Fibroblast of upper back skin (primary cell): ENCODE data around the gene PELO.
A peak's percentile ranks its signal among the peaks of the same experiment; 100 is the strongest.
"Not testable (repeated sequence)": the region's sequence is repeated elsewhere in the genome, so short reads cannot be mapped to it uniquely, and the experiment has no call there.

ENCODE experiments used
- DNase-seq: peaks from one replicate; pipeline ENCODE4 v3.0.0-alpha.2; 2013

Gene PELO

DNA sequence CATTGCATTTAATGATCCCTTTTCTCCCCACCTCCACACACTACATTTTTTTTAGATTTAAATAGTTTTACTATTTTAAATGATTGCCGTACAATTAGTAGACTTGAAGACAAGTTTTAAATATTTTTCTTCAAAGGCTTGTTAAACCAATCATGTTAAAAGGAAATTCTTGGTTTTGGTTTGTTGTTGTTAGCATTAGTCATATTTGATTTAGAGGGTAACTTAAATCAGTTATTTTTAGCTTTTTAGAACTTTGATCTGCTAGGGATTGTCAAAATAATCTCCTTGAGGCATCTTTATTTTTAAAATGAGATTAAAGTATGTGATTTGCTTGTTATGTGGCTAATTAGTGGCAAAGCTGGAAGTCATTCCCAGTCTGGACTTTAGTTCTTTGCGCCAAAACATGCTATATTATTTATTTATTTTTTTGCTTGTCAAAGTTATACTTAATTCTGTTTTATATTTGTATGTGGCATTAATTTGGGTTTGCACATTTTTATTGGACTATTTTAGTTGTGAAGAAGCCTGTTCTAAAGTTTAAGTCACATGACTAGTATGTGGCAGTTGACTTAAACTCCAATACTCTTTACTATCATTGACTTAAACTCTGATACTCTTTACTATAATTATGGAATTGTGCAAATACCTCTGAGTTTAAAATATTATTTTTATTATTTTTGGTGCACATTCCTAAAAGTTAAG is 14.7 kb downstream of the PELO start:
- no peak for DNase-seq

- no peak for DNase-seq
These were observed 15.2 kb downstream of the PELO start for GRCh38 chr5:52802974-52803336.

DNA sequence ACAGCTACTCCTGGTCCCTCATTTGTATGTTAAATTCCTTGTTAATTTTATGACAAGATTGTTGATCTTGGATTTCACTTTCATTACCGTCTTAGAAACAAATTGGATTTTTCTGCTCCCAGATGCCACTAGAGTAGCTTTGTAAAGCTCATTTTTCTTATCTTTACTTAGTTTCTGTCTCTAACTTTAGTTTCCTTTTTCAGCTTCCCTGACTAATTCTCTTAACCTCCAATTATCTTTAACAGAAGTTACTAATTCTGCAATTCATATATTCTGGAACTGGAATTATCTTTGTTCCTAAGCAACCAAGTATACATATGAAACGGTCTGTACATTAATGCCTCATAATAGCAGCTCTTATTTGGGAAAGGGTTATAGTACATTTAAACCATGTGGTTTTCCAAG is 16.7 kb downstream of the PELO start:
- DNase-seq = no peak

GRCh38 chr5:52804981-52805380 is 17.3 kb downstream of the PELO start:
- DNase-seq = no peak

- DNase-seq = no peak
These were observed 17.9 kb downstream of the PELO start for GRCh38 chr5:52805615-52806014.

DNA sequence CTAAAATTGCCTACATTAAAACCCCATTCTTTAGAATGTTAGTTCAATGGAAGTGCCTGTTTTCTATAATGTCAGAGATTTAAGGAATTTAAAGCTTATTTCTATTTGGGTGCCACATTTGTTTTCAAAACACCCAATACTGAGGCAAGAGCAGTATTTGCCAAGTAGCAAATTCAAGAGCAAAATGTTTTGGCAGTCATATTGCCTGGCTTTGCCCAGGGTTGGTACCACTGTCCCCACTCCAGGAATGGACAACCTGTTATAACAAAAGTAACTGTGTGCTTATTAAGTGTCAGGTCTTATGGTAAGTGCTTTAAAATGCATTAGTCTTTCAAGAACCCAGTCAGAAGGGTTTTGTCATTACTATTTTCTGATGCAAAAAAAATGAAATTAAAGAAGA is 19.3 kb downstream of the PELO start:
- no peak for DNase-seq

GRCh38 chr5:52807723-52808122 is 20.0 kb downstream of the PELO start:
- no peak for DNase-seq

DNA sequence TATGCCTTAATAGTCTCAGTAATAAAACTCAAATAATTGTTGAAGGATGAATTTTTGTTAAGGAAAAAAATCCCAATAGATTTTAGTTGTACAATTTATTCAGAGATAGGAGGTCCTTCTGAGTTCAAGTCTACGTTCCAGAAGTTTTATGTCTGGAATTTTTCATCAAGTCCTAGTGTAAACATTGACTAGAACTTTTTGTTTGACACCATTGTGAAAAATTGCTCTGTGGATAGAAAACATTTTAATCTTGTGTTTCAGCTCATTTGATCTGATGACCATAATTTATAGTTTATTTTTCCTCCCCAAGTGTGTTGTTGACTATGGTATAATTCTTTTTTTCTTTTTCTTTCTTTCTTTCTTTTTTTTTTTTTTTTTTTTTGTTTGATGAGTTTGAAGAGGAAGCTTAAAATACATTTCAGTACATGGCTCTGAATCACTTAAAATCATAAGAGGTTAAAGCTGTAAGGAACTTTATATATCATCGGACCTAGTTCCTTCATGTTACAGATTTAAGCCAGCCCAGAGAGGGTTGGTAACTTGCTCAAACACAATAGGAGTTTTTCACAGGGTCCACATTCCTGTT is 20.7 kb downstream of the PELO start:
- DNase-seq = peak; percentile 37

DNA sequence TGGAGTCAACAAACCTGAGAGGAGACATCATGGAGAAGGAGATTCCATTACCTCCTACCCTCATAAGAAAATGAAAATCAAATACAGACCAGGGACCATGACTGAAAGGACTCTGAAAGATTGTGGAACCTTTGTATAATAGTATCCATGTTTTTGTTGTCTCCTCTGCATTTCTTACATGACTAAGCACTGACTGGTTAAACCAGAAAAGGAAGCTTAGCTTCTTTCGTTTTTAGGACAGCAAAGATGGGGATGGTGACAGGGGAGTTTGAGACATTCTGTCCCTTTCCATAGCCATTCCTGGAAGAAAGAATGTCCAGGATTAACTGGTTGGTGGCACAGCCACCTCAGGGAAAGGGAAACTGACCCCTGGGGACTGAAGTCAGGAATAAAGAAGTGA is 22.2 kb downstream of the PELO start:
- peak; percentile 34 for DNase-seq

DNA sequence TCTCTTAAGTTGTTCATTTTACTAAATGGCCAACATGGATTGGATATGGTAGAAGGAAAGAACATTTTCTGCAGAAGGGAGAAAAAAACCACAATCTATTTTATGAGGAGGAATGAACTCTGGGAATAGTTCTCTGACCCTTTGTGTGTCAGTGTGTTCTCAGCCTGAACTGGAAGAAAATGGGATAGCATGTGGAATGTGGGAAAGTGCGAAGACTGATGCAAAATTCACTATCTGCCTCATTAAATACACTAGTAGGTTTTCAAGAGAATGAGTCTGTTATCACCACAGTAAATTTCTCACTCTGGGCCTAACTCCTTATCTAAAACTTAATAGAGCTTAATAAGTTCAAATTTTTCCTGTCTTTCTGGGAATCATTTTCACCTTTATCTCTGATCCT is 22.7 kb downstream of the PELO start:
- DNase-seq = no peak

DNA sequence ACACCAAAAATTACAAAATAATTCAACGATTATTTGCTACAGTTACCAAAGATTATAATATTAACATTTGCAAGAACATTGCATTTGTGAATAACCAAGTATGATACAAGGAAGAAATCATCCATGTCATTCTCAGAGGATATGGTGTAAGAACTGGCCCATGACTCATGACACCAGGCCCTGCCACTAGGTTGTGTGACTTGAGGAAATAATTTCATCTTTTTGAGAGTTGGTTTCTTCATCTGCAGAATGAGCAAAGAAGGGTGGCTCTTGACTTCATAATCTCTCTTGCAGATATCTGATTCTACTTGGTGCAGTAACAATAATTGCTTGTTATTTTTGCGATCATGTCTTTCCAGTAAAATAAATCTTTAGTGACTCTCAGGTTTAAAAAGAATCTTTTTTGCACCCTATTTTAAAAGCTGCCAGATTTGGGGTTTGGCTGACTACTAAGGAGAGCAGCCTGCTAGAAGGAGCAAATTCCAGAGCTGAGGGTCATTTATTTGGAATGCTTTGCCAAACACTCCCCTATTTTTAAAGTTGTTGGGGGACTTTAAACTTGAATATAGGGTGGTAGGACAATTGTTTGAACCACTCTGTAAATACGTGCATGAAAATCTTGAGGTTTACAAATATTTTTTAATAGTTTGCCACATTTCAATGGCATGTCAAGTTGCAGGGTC is 23.5 kb downstream of the PELO start:
- peak; percentile 59 for DNase-seq

GRCh38 chr5:52814352-52815148 is 26.8 kb downstream of the PELO start:
- DNase-seq = no peak

DNA sequence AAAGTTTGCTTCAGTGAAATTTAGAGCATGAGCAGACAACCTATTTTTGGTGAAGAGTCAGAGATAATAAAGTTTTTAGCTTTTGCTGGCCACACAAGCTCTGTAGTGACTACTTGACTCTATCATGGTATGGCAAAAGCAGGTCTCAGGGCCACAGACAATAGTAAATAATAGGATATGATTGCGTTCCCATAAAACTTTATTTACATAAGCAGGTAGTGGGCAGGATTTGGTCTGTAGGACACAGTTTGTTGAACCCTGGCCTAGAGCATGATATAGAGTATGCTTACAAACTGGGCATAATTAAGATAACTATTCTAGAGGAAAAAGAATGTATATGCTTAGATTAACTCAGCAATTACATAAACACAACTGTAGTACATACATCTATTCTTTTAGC is 30.1 kb downstream of the PELO start:
- no peak for DNase-seq

GRCh38 chr5:52818360-52818759 is 30.6 kb downstream of the PELO start:
- no peak for DNase-seq

DNA sequence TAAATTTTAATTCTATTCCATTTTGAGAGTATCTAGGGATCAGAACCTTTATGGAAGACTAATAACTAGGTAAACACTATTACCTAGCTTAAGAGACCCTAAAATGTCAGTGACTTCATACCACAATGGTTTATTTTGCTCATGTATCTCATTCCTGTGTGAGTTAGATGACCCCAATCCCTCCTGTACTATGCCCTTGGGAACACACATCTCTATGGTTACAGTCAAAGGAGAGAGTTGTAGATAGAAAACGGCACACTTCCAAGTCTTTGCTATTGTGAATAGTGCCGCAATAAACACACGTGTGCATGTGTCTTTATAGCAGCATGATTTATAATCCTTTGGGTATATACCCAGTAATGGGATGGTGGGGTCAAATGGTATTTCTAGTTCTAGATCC is 31.1 kb downstream of the PELO start:
- not testable (repeated sequence) for DNase-seq

DNA sequence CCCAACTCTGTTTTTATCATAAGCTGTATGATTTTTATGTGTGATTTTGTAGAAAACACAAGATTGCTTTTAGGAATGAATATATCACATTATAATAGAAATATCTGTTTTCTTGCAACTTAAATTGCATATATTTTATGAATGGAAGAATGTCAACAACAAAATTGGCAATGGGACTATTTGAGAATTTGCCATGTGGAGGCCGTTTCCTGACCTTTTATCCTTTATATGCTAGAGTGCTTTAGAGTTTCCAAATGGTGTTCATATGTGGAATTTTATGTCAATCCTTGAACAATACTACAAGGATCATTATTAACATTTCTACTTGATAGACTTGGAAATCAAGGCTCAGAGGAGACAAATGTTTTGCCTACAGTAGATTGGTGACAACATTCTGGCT is 34.2 kb downstream of the PELO start:
- DNase-seq = no peak

- DNase-seq = no peak
These were observed 34.7 kb downstream of the PELO start for GRCh38 chr5:52822437-52822836.

- DNase-seq = no peak
These were observed 37.1 kb downstream of the PELO start for GRCh38 chr5:52824827-52825226.

GRCh38 chr5:52825826-52826225 is 38.1 kb downstream of the PELO start:
- DNase-seq = no peak

DNA sequence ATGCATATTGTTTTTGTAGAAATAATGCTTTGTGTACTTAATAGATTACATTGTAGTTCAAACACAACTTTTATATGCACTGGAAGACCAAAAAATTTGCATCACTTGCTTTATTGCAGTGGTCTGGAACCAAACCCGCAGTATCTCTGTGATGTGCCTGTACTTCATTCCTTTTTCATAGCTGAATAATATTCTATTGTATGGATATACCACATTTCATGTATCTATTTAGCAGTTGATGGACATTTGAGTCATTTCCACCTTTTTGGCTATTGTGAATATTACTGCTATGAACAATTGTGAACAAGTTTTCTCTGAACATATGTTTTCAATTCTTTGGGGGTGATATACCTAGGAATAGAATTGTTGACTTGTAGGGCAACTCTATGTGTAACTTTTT is 40.1 kb downstream of the PELO start:
- no peak for DNase-seq

- DNase-seq = no peak
These were observed 41.9 kb downstream of the PELO start for GRCh38 chr5:52829664-52830063.

DNA sequence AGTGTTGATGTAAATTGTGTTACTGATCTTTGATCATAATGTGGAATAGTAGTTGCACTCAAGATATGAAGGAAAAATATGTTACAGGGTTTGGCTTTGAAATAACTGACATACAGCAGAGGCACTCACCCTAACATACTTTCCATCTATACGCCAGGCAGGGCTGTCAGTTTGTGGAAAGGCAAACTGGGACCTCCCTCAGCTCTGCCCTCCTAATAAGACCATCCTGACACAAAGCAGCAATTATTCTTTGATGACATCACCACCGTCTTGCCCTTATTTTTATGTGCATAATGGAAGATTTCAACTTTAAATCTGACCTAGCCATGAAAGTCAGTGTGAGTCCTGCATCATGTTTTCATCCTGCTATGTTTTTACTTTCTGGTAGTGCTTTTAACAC is 42.9 kb downstream of the PELO start:
- DNase-seq = no peak

DNA sequence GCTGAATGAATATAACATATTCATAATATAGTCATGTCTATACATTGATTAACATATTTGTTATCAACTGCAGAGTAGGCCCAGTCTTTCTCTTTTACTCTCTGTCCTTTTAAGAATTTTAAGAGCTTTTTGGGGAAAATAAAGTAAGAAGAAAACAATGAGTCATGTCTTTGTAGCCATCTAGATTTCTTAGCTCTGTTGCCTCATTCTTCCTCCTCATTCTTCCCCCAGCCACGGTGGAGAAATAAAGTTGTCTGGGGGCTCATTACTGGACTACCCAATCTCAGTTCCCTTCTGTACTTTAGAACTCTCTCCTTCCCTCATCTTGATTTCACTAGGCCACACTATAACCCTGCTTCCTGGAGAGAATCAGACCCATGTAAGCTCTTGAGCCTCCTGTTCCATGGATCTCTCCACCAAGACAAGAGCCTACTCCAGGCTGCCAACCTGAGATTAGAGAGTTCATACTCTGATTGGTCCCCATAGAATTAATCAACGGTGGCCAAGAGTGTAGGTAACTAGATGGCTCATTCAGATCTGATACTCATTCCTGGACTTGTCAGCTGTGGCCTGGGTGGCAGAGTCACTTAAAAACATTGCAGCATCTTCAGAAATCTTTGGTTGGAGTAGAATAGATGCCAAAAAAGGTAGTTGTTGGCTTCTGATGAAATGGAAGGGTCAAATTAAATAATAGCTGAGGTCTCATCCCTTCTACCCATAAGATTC is 44.2 kb downstream of the PELO start:
- no peak for DNase-seq
